ENCODE measurements around the gene APOBEC3G. TPM values are rescaled to one million over a fixed set of nuclear protein-coding genes. Genes with fewer than 3 reads are reported as not detected.
"Not testable (repeated sequence)": the region's sequence is repeated elsewhere in the genome, so short reads cannot be mapped to it uniquely, and the experiment has no call there.

APOBEC3G gene
- 10 to 100 TPM in 1 of 4 donors, 1 to 10 TPM in 3; 6.8 to 10.2 (median 7.6) TPM for polyA plus RNA-seq (ENCODE audit: insufficient read length in 4 of 4)

GRCh38 chr22:39077026-39077840 lies at the start of gene APOBEC3G:
Gene APOBEC3G, plus strand, starts transcription at chr22:39077275. Its CDS starts 87 bp downstream, at chr22:39077362.
- DNase-seq (ENCODE audit: low read depth in 4 of 4, low spot score in 3 of 4), result not testable (repeated sequence)

GRCh38 chr22:39027717-39028116 lies 49.4 kb upstream of the APOBEC3G start:
- DNase-seq (ENCODE audit: low read depth in 4 of 4, low spot score in 3 of 4), result no peak

GRCh38 chr22:39028281-39028680 lies 48.8 kb upstream of the APOBEC3G start:
- no peak for DNase-seq (ENCODE audit: low read depth in 4 of 4, low spot score in 3 of 4)

GRCh38 chr22:39029227-39029626 lies 47.8 kb upstream of the APOBEC3G start:
- DNase-seq (ENCODE audit: low read depth in 4 of 4, low spot score in 3 of 4), result no peak

- DNase-seq (ENCODE audit: low read depth in 4 of 4, low spot score in 3 of 4), result no peak
These were observed 46.4 kb upstream of the APOBEC3G start for GRCh38 chr22:39030705-39031104.

GRCh38 chr22:39031434-39032295 lies 45.4 kb upstream of the APOBEC3G start:
- DNase-seq (ENCODE audit: low read depth in 4 of 4, low spot score in 3 of 4), result not testable (repeated sequence)

- DNase-seq (ENCODE audit: low read depth in 4 of 4, low spot score in 3 of 4), result not testable (repeated sequence)
These were observed 40.0 kb upstream of the APOBEC3G start for GRCh38 chr22:39037071-39037470.

GRCh38 chr22:39039306-39040126 lies 37.6 kb upstream of the APOBEC3G start:
- DNase-seq (ENCODE audit: low read depth in 4 of 4, low spot score in 3 of 4), result no peak

GRCh38 chr22:39040155-39040537 lies 36.9 kb upstream of the APOBEC3G start:
- DNase-seq (ENCODE audit: low read depth in 4 of 4, low spot score in 3 of 4), result not testable (repeated sequence)

- peak in 2 of 4 donors; percentile 16 to 26 for DNase-seq (ENCODE audit: low read depth in 4 of 4, low spot score in 3 of 4)
These were observed 36.4 kb upstream of the APOBEC3G start, which contains the start of gene APOBEC3F for GRCh38 chr22:39040538-39041296. Gene APOBEC3F, plus strand, starts transcription at chr22:39040864. Its CDS starts 97 bp downstream, at chr22:39040961.

- no peak for DNase-seq (ENCODE audit: low read depth in 4 of 4, low spot score in 3 of 4)
These were observed 35.2 kb upstream of the APOBEC3G start for GRCh38 chr22:39041908-39042307.

GRCh38 chr22:39043063-39043462 lies 34.0 kb upstream of the APOBEC3G start:
- DNase-seq (ENCODE audit: low read depth in 4 of 4, low spot score in 3 of 4), result not testable (repeated sequence)

GRCh38 chr22:39045136-39045535 lies 31.9 kb upstream of the APOBEC3G start:
- DNase-seq (ENCODE audit: low read depth in 4 of 4, low spot score in 3 of 4), result not testable (repeated sequence)

GRCh38 chr22:39049486-39049885 lies 27.6 kb upstream of the APOBEC3G start:
- DNase-seq (ENCODE audit: low read depth in 4 of 4, low spot score in 3 of 4), result not testable (repeated sequence)

GRCh38 chr22:39051844-39052495 lies 25.1 kb upstream of the APOBEC3G start:
- DNase-seq (ENCODE audit: low read depth in 4 of 4, low spot score in 3 of 4), result not testable (repeated sequence)

- DNase-seq (ENCODE audit: low read depth in 4 of 4, low spot score in 3 of 4), result no peak
These were observed 21.4 kb upstream of the APOBEC3G start for GRCh38 chr22:39055658-39056057.

- DNase-seq (ENCODE audit: low read depth in 4 of 4, low spot score in 3 of 4), result not testable (repeated sequence)
These were observed 15.8 kb upstream of the APOBEC3G start for GRCh38 chr22:39061290-39061689.

- DNase-seq (ENCODE audit: low read depth in 4 of 4, low spot score in 3 of 4), result not testable (repeated sequence)
These were observed 15.1 kb upstream of the APOBEC3G start for GRCh38 chr22:39061951-39062350.

- DNase-seq (ENCODE audit: low read depth in 4 of 4, low spot score in 3 of 4), result not testable (repeated sequence)
These were observed 13.2 kb upstream of the APOBEC3G start for GRCh38 chr22:39063904-39064303.

All from left renal pelvis (tissue), 4 donors.